ENCODE results near the gene PPP1R9A. TPM values are rescaled to one million over a fixed set of nuclear protein-coding genes. Genes with fewer than 3 reads are reported as not detected.

PPP1R9A gene
- total RNA-seq, 4 donors from 2014 or later = 4.7 to 23.9 (median 11.8) TPM

- Histone ChIP-seq H3K27me3 (no peaks in the 10 kb centered on the region), H3K4me1 (no peaks in the 10 kb centered on the region), H3K36me3 (no peaks in the 10 kb centered on the region), H3K9me3 (no peaks in the 10 kb centered on the region), H3K4me3 (no peak overlapping the region), H3K27ac (no peak overlapping the region)
- DNase-seq = no peak
- TF ChIP-seq CTCF (IDR thresholded peaks at IDR 0.05) (no peak), POLR2A (IDR thresholded peaks at IDR 0.05) (no peak)
Measured at GRCh38 chr7:95101422-95101821, 194.0 kb downstream of the PPP1R9A start.

GRCh38 chr7:95102662-95103061 is 195.3 kb downstream of the PPP1R9A start:
- H3K4me3 ChIP-seq = no peak overlapping the region
- H3K27me3 ChIP-seq = no peaks in the 10 kb centered on the region
- H3K9me3 ChIP-seq = no peaks in the 10 kb centered on the region
- H3K4me1 ChIP-seq = no peaks in the 10 kb centered on the region
- H3K36me3 ChIP-seq = no peaks in the 10 kb centered on the region
- H3K27ac ChIP-seq = no peak overlapping the region
- TF ChIP-seq POLR2A (IDR thresholded peaks at IDR 0.05) (no peak), CTCF (IDR thresholded peaks at IDR 0.05) (no peak)
- no peak for DNase-seq

GRCh38 chr7:95104739-95105138 is 197.3 kb downstream of the PPP1R9A start:
- DNase-seq = no peak
- TF ChIP-seq CTCF (IDR thresholded peaks at IDR 0.05) (no peak), POLR2A (IDR thresholded peaks at IDR 0.05) (no peak)
- no peak overlapping the region for H3K4me3 ChIP-seq

GRCh38 chr7:95105627-95106026 is 198.2 kb downstream of the PPP1R9A start:
- H3K27ac ChIP-seq = no peak overlapping the region
- TF ChIP-seq CTCF (IDR thresholded peaks at IDR 0.05) (no peak), POLR2A (IDR thresholded peaks at IDR 0.05) (no peak)
- no peak for DNase-seq

More at GRCh38 chr7:95104739-95105138, 197.3 kb downstream of the PPP1R9A start:
- Histone ChIP-seq H3K27me3 (no peaks in the 10 kb centered on the region), H3K36me3 (no peaks in the 10 kb centered on the region), H3K9me3 (no peaks in the 10 kb centered on the region), H3K27ac (no peak overlapping the region), H3K4me1 (no peaks in the 10 kb centered on the region)

GRCh38 chr7:95106401-95106800 is 199.0 kb downstream of the PPP1R9A start:
- Histone ChIP-seq H3K27ac (no peak overlapping the region), H3K4me1 (no peaks in the 10 kb centered on the region), H3K4me3 (no peak overlapping the region), H3K36me3 (no peaks in the 10 kb centered on the region), H3K27me3 (no peaks in the 10 kb centered on the region), H3K9me3 (no peaks in the 10 kb centered on the region)
- TF ChIP-seq POLR2A (IDR thresholded peaks at IDR 0.05) (no peak), CTCF (IDR thresholded peaks at IDR 0.05) (no peak)
- no peak for DNase-seq

More at GRCh38 chr7:95105627-95106026, 198.2 kb downstream of the PPP1R9A start:
- Histone ChIP-seq H3K27me3 (no peaks in the 10 kb centered on the region), H3K4me3 (no peak overlapping the region), H3K36me3 (no peaks in the 10 kb centered on the region), H3K9me3 (no peaks in the 10 kb centered on the region), H3K4me1 (no peaks in the 10 kb centered on the region)

- no peak overlapping the region for H3K27ac ChIP-seq
- DNase-seq = no peak
- TF ChIP-seq CTCF (IDR thresholded peaks at IDR 0.05) = no peak
- no peak for TF ChIP-seq POLR2A (IDR thresholded peaks at IDR 0.05)
- H3K9me3 ChIP-seq = no peaks in the 10 kb centered on the region
- no peaks in the 10 kb centered on the region for H3K36me3 ChIP-seq
- H3K27me3 ChIP-seq = no peaks in the 10 kb centered on the region
- H3K4me1 ChIP-seq = no peaks in the 10 kb centered on the region
- no peak overlapping the region for H3K4me3 ChIP-seq
Measured at GRCh38 chr7:95110707-95111106, 203.3 kb downstream of the PPP1R9A start.

Measured in Peyer's patch (tissue), 4 donors.